RWPE1 (cell line): ENCODE measurements around the gene ATP2B2.

Source experiments
- CTCF ChIA-PET: fragments of 350-600 bp; sonication (Branson Sonifier 250); formaldehyde crosslinking; extraction: SDS; loops from one replicate; lab custom pipeline; 2021; lab: Yijun Ruan, JAX
- POLR2A ChIA-PET: fragments of 400-600 bp; formaldehyde crosslinking; extraction: SDS; loops from one replicate; lab custom pipeline; 2020; ENCODE audit warnings: antibody characterized with exemption; ENCODE audit not compliant: low non-redundant PET; lab: Yijun Ruan, JAX
- DNase-seq: peaks from one replicate; pipeline ENCODE4 v3.0.0; 2012; ENCODE audit warnings: low spot score
- H3K27ac ChIP-seq: fragments of 450-650 bp; 2 replicates; pipeline ENCODE4 v1.5.1; 2017
- CTCF ChIP-seq: fragments of 450-650 bp; conservative IDR thresholded peaks from 2 replicates; pipeline ENCODE4 v1.5.1; 2017; ENCODE audit warnings: low read depth, mild to moderate bottlenecking

The ATP2B2 gene

GRCh38 chr3:10531031-10531430, 25.6 kb upstream of the ATP2B2 start:
- ChIA-PET CTCF (no interaction called here), POLR2A (no interaction called here)
- H3K27ac ChIP-seq = no peak overlapping the region
- no peak for TF ChIP-seq CTCF
- DNase-seq = no peak

- ChIA-PET CTCF (no interaction called here), POLR2A (no interaction called here)
- no peak overlapping the region for H3K27ac ChIP-seq
- DNase-seq = no peak
- TF ChIP-seq CTCF = no peak
Measured at GRCh38 chr3:10530241-10530640, 24.9 kb upstream of the ATP2B2 start.

GRCh38 chr3:10529809-10530208, 24.4 kb upstream of the ATP2B2 start:
- no peak for DNase-seq
- no peak overlapping the region for H3K27ac ChIP-seq
- CTCF ChIA-PET = no interaction called here
- POLR2A ChIA-PET = no interaction called here
- no peak for TF ChIP-seq CTCF

- DNase-seq = no peak
- TF ChIP-seq CTCF = no peak
- CTCF ChIA-PET = no interaction called here
- POLR2A ChIA-PET = no interaction called here
- no peak overlapping the region for H3K27ac ChIP-seq
Measured at GRCh38 chr3:10528046-10528445, 22.7 kb upstream of the ATP2B2 start.

- no peak for TF ChIP-seq CTCF
- ChIA-PET POLR2A (no interaction called here), CTCF (no interaction called here)
- DNase-seq = no peak
- H3K27ac ChIP-seq = no peak overlapping the region
Measured at GRCh38 chr3:10527295-10528001, 22.1 kb upstream of the ATP2B2 start.

- H3K27ac ChIP-seq = no peak overlapping the region
- ChIA-PET CTCF (interaction anchor here (0.5 kb wide), 1 partner anchor 366 kb away, joined by 3 read pairs; no protein-coding TSS in a partner anchor), POLR2A (no interaction called here)
- DNase-seq = no peak
- no peak for TF ChIP-seq CTCF
Measured at GRCh38 chr3:10526366-10526765, 21.0 kb upstream of the ATP2B2 start.
